ENCODE data around the gene KATNA1.
A peak's percentile ranks its signal among the peaks of the same experiment; 100 is the strongest.
"Not testable (repeated sequence)": the region's sequence is repeated elsewhere in the genome, so short reads cannot be mapped to it uniquely, and the experiment has no call there.

The KATNA1 gene

GRCh38 chr6:149648148-149649145 lies at the start of gene KATNA1:
TSS of gene KATNA1 (minus strand) at chr6:149648714. CDS start at chr6:149638547, 10,167 bp downstream.
- H3K27ac ChIP-seq (ENCODE audit: low read length): peak within 1 kb of the TSS; percentile 60
- no peaks in the 10 kb centered on the region for H3K9me3 ChIP-seq (ENCODE audit: control insufficient read depth in 2 of 2, low read length in 2 of 2)
- peak within 1 kb of the TSS; percentile 76 to 86 for H3K9ac ChIP-seq (ENCODE audit: low read length in 2 of 2)
- no peaks in the 10 kb centered on the region for H3K36me3 ChIP-seq (ENCODE audit: control insufficient read depth in 2 of 2, insufficient read depth in 2 of 2, low read length in 2 of 2)
- peaks cover 3% of the 10 kb centered on the region for H3K4me1 ChIP-seq (ENCODE audit: control insufficient read depth, insufficient read depth, low read length)
- H3K4me3 ChIP-seq (ENCODE audit: low read length in 2 of 2): peak within 1 kb of the TSS; percentile 88 to 95
- H3K27me3 ChIP-seq (ENCODE audit: control insufficient read depth in 1 of 2, insufficient read depth in 2 of 2, low read length in 2 of 2): no peaks in the 10 kb centered on the region

DNA sequence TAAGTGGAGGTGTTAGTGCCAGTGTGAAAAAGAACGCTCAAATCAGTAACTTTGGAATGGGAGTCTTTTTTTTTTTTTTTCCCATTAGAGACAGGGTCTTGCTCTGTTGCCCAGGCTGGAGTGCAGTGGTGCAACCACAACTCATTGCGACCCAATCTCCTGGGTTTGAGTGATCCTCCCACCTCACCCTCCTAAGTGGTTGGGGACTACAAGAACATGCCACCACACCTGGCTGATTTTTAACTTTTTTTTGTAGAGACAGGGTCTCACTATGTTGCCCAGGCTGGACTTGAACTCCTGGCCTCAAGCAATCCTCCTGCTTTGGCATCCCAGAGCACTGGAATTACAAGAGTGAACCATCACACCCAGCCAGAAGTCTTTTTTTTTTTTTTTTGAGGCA lies 49.7 kb upstream of the KATNA1 start:
- H3K4me1 ChIP-seq (ENCODE audit: control insufficient read depth, insufficient read depth, low read length): peaks cover 4% of the 10 kb centered on the region
- H3K9ac ChIP-seq (ENCODE audit: low read length in 2 of 2): no peak overlapping the region
- H3K27ac ChIP-seq (ENCODE audit: low read length): no peak overlapping the region
- H3K36me3 ChIP-seq (ENCODE audit: control insufficient read depth in 2 of 2, insufficient read depth in 2 of 2, low read length in 2 of 2): peaks cover 0 to 3% of the 10 kb centered on the region in 2 donors
- H3K9me3 ChIP-seq (ENCODE audit: control insufficient read depth in 2 of 2, low read length in 2 of 2): no peaks in the 10 kb centered on the region
- H3K4me3 ChIP-seq (ENCODE audit: low read length in 2 of 2): no peak overlapping the region
- no peaks in the 10 kb centered on the region for H3K27me3 ChIP-seq (ENCODE audit: control insufficient read depth in 1 of 2, insufficient read depth in 2 of 2, low read length in 2 of 2)

GRCh38 chr6:149696901-149697300 lies 48.4 kb upstream of the KATNA1 start:
- Histone ChIP-seq H3K27ac (ENCODE audit: low read length) (no peak overlapping the region), H3K27me3 (ENCODE audit: control insufficient read depth in 1 of 2, insufficient read depth in 2 of 2, low read length in 2 of 2) (no peaks in the 10 kb centered on the region), H3K4me3 (ENCODE audit: low read length in 2 of 2) (no peak overlapping the region), H3K9ac (ENCODE audit: low read length in 2 of 2) (no peak overlapping the region), H3K4me1 (ENCODE audit: control insufficient read depth, insufficient read depth, low read length) (peaks cover 4% of the 10 kb centered on the region), H3K36me3 (ENCODE audit: control insufficient read depth in 2 of 2, insufficient read depth in 2 of 2, low read length in 2 of 2) (peaks cover 2 to 7% of the 10 kb centered on the region in 2 donors), H3K9me3 (ENCODE audit: control insufficient read depth in 2 of 2, low read length in 2 of 2) (no peaks in the 10 kb centered on the region)

DNA sequence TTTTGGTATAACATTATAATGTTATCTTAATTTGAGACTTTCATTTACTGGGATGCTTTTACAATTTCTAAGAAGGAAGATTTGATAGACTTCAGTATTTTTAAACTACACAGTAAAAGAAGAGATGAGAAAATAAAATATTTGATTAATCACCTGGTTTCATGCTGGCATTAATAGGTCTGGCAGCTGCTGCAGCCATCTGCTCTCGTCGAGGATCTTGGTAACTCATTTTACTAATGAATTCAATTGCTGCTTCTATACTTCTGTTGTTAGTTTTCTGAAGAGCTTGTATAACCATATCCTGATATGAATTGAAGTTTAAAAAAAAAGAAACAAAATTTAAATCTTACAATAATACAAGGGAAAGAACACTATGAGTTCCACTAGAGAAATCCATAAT lies 46.4 kb upstream of the KATNA1 start:
- H3K36me3 ChIP-seq (ENCODE audit: control insufficient read depth in 2 of 2, insufficient read depth in 2 of 2, low read length in 2 of 2): peaks cover 2 to 10% of the 10 kb centered on the region in 2 donors

GRCh38 chr6:149691201-149691600 lies 42.7 kb upstream of the KATNA1 start:
- H3K9ac ChIP-seq (ENCODE audit: low read length in 2 of 2): no peak overlapping the region

More for the DNA sequence above, 46.4 kb upstream of the KATNA1 start:
- no peak overlapping the region for H3K9ac ChIP-seq (ENCODE audit: low read length in 2 of 2)
- no peaks in the 10 kb centered on the region for H3K27me3 ChIP-seq (ENCODE audit: control insufficient read depth in 1 of 2, insufficient read depth in 2 of 2, low read length in 2 of 2)
- no peak overlapping the region for H3K27ac ChIP-seq (ENCODE audit: low read length)
- H3K4me1 ChIP-seq (ENCODE audit: control insufficient read depth, insufficient read depth, low read length): peaks cover 4% of the 10 kb centered on the region
- no peaks in the 10 kb centered on the region for H3K9me3 ChIP-seq (ENCODE audit: control insufficient read depth in 2 of 2, low read length in 2 of 2)
- H3K4me3 ChIP-seq (ENCODE audit: low read length in 2 of 2): no peak overlapping the region

GRCh38 chr6:149686230-149686629 lies 37.7 kb upstream of the KATNA1 start:
- peaks cover 12% of the 10 kb centered on the region in 2 donors for H3K36me3 ChIP-seq (ENCODE audit: control insufficient read depth in 2 of 2, insufficient read depth in 2 of 2, low read length in 2 of 2)
- H3K9ac ChIP-seq (ENCODE audit: low read length in 2 of 2): no peak overlapping the region

More at GRCh38 chr6:149691201-149691600, 42.7 kb upstream of the KATNA1 start:
- H3K36me3 ChIP-seq (ENCODE audit: control insufficient read depth in 2 of 2, insufficient read depth in 2 of 2, low read length in 2 of 2): peaks cover 2 to 10% of the 10 kb centered on the region in 2 donors
- H3K27ac ChIP-seq (ENCODE audit: low read length): no peak overlapping the region
- H3K27me3 ChIP-seq (ENCODE audit: control insufficient read depth in 1 of 2, insufficient read depth in 2 of 2, low read length in 2 of 2): no peaks in the 10 kb centered on the region
- H3K4me1 ChIP-seq (ENCODE audit: control insufficient read depth, insufficient read depth, low read length): no peaks in the 10 kb centered on the region
- no peak overlapping the region for H3K4me3 ChIP-seq (ENCODE audit: low read length in 2 of 2)
- H3K9me3 ChIP-seq (ENCODE audit: control insufficient read depth in 2 of 2, low read length in 2 of 2): no peaks in the 10 kb centered on the region

GRCh38 chr6:149683256-149683859 lies 34.8 kb upstream of the KATNA1 start:
- Histone ChIP-seq H3K36me3 (ENCODE audit: control insufficient read depth in 2 of 2, insufficient read depth in 2 of 2, low read length in 2 of 2) (peaks cover 12% of the 10 kb centered on the region in 2 donors), H3K4me3 (ENCODE audit: low read length in 2 of 2) (no peak overlapping the region), H3K27me3 (ENCODE audit: control insufficient read depth in 1 of 2, insufficient read depth in 2 of 2, low read length in 2 of 2) (no peaks in the 10 kb centered on the region), H3K9ac (ENCODE audit: low read length in 2 of 2) (no peak overlapping the region), H3K27ac (ENCODE audit: low read length) (no peak overlapping the region), H3K4me1 (ENCODE audit: control insufficient read depth, insufficient read depth, low read length) (peaks cover 4% of the 10 kb centered on the region), H3K9me3 (ENCODE audit: control insufficient read depth in 2 of 2, low read length in 2 of 2) (no peaks in the 10 kb centered on the region)

More at GRCh38 chr6:149686230-149686629, 37.7 kb upstream of the KATNA1 start:
- Histone ChIP-seq H3K9me3 (ENCODE audit: control insufficient read depth in 2 of 2, low read length in 2 of 2) (no peaks in the 10 kb centered on the region), H3K4me1 (ENCODE audit: control insufficient read depth, insufficient read depth, low read length) (peaks cover 4% of the 10 kb centered on the region), H3K27ac (ENCODE audit: low read length) (no peak overlapping the region), H3K4me3 (ENCODE audit: low read length in 2 of 2) (no peak overlapping the region), H3K27me3 (ENCODE audit: control insufficient read depth in 1 of 2, insufficient read depth in 2 of 2, low read length in 2 of 2) (no peaks in the 10 kb centered on the region)

DNA sequence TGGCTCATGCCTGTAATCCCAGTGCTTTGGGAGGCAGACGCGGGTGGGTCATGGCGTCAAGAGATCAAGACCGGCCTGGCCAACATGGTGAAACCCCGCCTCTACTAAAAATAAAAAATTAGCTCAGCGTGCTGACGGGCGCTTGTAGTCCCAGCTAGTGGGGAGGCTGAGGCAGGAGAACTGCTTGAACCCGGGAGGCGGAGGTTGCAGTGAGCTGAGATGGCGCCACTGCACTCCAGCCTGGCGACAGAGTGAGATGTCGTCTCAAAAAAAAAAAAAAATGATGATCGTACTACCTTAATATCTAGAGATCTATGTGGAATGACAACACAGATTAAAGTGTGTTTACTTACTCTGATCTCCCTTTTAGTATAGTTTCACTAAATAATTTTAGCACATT lies 33.3 kb upstream of the KATNA1 start:
- peaks cover 12% of the 10 kb centered on the region in 2 donors for H3K36me3 ChIP-seq (ENCODE audit: control insufficient read depth in 2 of 2, insufficient read depth in 2 of 2, low read length in 2 of 2)
- not testable (repeated sequence) for H3K4me1 ChIP-seq (ENCODE audit: control insufficient read depth, insufficient read depth, low read length)

DNA sequence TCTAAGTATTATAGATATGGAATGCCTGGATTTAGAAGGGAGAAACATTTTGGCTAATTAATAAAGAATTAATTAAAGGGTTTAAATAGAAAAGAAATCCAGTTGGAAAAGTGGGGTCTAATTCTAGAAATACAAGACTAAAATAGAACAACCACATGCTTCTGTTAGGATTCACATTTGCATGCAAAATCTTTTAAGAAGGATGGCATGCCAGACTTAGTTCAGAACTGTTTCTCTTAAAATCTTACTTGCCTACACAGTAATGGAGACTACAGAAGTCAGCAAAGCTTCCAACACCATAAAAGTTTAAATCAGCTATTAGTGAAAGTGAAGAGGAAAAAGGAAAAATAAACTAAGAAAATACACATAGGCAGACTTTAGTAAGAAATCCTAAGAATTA lies 32.7 kb upstream of the KATNA1 start:
- no peak overlapping the region for H3K4me3 ChIP-seq (ENCODE audit: low read length in 2 of 2)
- no peaks in the 10 kb centered on the region for H3K27me3 ChIP-seq (ENCODE audit: control insufficient read depth in 1 of 2, insufficient read depth in 2 of 2, low read length in 2 of 2)
- no peak overlapping the region for H3K9ac ChIP-seq (ENCODE audit: low read length in 2 of 2)
- peaks cover 12 to 16% of the 10 kb centered on the region in 2 donors for H3K36me3 ChIP-seq (ENCODE audit: control insufficient read depth in 2 of 2, insufficient read depth in 2 of 2, low read length in 2 of 2)
- peaks cover 4% of the 10 kb centered on the region for H3K4me1 ChIP-seq (ENCODE audit: control insufficient read depth, insufficient read depth, low read length)
- no peaks in the 10 kb centered on the region for H3K9me3 ChIP-seq (ENCODE audit: control insufficient read depth in 2 of 2, low read length in 2 of 2)
- no peak overlapping the region for H3K27ac ChIP-seq (ENCODE audit: low read length)

More for the DNA sequence above, 33.3 kb upstream of the KATNA1 start:
- H3K27me3 ChIP-seq (ENCODE audit: control insufficient read depth in 1 of 2, insufficient read depth in 2 of 2, low read length in 2 of 2); H3K9me3 ChIP-seq (ENCODE audit: control insufficient read depth in 2 of 2, low read length in 2 of 2); H3K27ac ChIP-seq (ENCODE audit: low read length); H3K9ac ChIP-seq (ENCODE audit: low read length in 2 of 2); H3K4me3 ChIP-seq (ENCODE audit: low read length in 2 of 2): not testable (repeated sequence)

DNA sequence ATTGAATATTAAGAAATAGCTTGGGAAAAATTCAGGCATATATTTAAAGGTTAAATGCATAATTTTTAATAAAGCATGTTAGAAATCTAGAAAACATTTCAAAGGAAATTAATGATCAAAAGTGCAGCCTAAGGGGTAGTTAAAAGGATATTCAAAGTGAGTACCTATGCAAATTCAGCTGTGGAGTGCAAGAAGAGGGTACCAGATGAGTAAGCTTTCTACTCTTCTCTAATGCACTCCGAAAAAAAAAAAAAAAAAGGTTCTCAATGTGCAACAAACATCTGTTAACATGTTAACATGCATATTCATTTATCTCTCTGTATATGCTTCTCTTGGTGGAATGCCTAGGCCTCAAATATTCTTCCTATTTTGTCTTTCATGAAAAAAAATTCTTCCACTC lies 32.0 kb upstream of the KATNA1 start:
- Histone ChIP-seq H3K36me3 (ENCODE audit: control insufficient read depth in 2 of 2, insufficient read depth in 2 of 2, low read length in 2 of 2) (peaks cover 19 to 22% of the 10 kb centered on the region in 2 donors), H3K27ac (ENCODE audit: low read length) (no peak overlapping the region)

More for the DNA sequence above, 32.0 kb upstream of the KATNA1 start:
- Histone ChIP-seq H3K4me3 (ENCODE audit: low read length in 2 of 2) (no peak overlapping the region), H3K4me1 (ENCODE audit: control insufficient read depth, insufficient read depth, low read length) (peaks cover 4% of the 10 kb centered on the region), H3K9me3 (ENCODE audit: control insufficient read depth in 2 of 2, low read length in 2 of 2) (no peaks in the 10 kb centered on the region), H3K27me3 (ENCODE audit: control insufficient read depth in 1 of 2, insufficient read depth in 2 of 2, low read length in 2 of 2) (no peaks in the 10 kb centered on the region), H3K9ac (ENCODE audit: low read length in 2 of 2) (no peak overlapping the region)

Measured in stomach smooth muscle (tissue), 2 donors.